ENCODE results near the gene MRPL23. TPM values are rescaled to one million over a fixed set of nuclear protein-coding genes. Genes with fewer than 3 reads are reported as not detected.

The MRPL23 gene
- total and polyA plus RNA-seq, 2 of the 13 experiments (the other 11 are each of a cell fraction or from before 2014, with no cell fraction given): 67.8 to 123 TPM

DNA sequence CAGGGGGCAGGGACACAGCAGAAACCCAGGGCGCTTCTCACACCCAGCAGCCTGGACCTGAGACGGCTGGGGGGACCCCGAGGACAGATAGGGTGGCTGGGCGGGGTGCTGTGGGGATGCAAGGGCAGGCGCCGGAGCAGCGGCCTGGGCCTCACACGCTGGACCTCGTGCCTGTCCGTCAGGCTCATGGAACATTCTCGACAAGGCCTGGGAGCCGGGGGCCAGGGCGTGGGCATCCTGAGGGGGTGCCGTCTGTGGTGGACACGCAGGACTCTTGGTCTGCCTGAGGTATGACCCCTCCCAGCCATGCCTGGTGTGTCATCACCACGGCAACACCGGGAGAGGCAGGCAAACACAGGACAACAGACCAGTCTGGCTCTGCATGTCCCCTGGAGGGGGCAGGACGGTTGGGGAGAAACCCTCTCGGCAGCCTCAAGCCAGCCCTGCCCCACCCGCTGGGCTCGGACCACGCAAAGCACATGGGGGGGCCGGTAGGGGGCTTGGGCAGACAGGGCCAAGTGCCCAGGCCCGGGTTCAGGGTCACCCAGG, 21.4 kb downstream of the MRPL23 start:
- Histone ChIP-seq H3K36me3 (replicated peaks in 1 of 2; ENCODE audit: control insufficient read depth in 1 of 2, insufficient read depth in 2 of 2, low read length in 2 of 2) (no peaks in the 10 kb centered on the region), H3K9ac (ENCODE audit: insufficient read depth, low read depth, low read length) (no peak overlapping the region), H4K20me1 (ENCODE audit: insufficient read depth, low read length) (no peaks in the 10 kb centered on the region), H3K4me2 (ENCODE audit: low read depth, low read length) (no peak overlapping the region), H3K27ac (ENCODE audit: extremely low read length, insufficient read depth, low read length) (no peak overlapping the region), H3K4me3 (replicated peaks in 1 of 3; ENCODE audit: insufficient read depth in 1 of 3, low read depth in 2 of 3, low read length in 3 of 3) (no peak overlapping the region), H2AFZ (ENCODE audit: low read length) (no peak overlapping the region), H3K9me3 (ENCODE audit: low read length) (no peaks in the 10 kb centered on the region), H3K27me3 (ENCODE audit: control insufficient read depth in 1 of 2, insufficient read depth in 2 of 2, low read length in 2 of 2) (no peaks in the 10 kb centered on the region), H3K4me1 (ENCODE audit: insufficient read depth, low read length) (no peaks in the 10 kb centered on the region), H3K79me2 (ENCODE audit: insufficient read depth, low read length) (no peaks in the 10 kb centered on the region)
- ATAC-seq (peak; percentile 67), FAIRE-seq (peak; percentile 70), DNase-seq (ENCODE audit: low spot score) (no peak)
- no CpG with 5 or more reads among the region's 24 CpGs for WGBS (ENCODE audit: low lambda C conversion rate)
- in situ Hi-C loops (cut with HindIII; ENCODE audit: extremely low pct_ligation_motif_present, low pct_unique_long_range_greater_than_20kb): no loop called here
- BruUV-seq (replicated peaks): no TSS peak
- CTCF ChIA-PET (ENCODE audit: low intra/inter-chr PET ratio, low total read pairs): interaction anchor here (1.2 to 2.6 kb wide), 2 partner anchors 155 to 183 kb away, joined by 4 to 24 read pairs; no protein-coding TSS in a partner anchor
- TF ChIP-seq RBFOX2 (IDR thresholded peaks at IDR 0.05; ENCODE audit: low read depth, low read length) (no peak), IRF9 (CRISPR knock-in tag; IDR thresholded peaks at IDR 0.05; ENCODE audit: borderline replicate concordance) (no peak), ZZZ3 (CRISPR knock-in tag; IDR thresholded peaks at IDR 0.05; ENCODE audit: borderline replicate concordance) (no peak), CBX1 (IDR thresholded peaks at IDR 0.05; ENCODE audit: low read depth) (no peak), ZNF678 (CRISPR knock-in tag; IDR thresholded peaks at IDR 0.05) (no peak), SP2 (CRISPR knock-in tag; IDR thresholded peaks at IDR 0.05) (no peak), SOX5 (CRISPR knock-in tag; IDR thresholded peaks at IDR 0.05; ENCODE audit: borderline replicate concordance) (no peak), GATAD2A (CRISPR knock-in tag; IDR thresholded peaks at IDR 0.05) (no peak), FOSL2 (CRISPR knock-in tag; IDR thresholded peaks at IDR 0.05) (no peak)
- TF ChIP-seq, protein P1, sequence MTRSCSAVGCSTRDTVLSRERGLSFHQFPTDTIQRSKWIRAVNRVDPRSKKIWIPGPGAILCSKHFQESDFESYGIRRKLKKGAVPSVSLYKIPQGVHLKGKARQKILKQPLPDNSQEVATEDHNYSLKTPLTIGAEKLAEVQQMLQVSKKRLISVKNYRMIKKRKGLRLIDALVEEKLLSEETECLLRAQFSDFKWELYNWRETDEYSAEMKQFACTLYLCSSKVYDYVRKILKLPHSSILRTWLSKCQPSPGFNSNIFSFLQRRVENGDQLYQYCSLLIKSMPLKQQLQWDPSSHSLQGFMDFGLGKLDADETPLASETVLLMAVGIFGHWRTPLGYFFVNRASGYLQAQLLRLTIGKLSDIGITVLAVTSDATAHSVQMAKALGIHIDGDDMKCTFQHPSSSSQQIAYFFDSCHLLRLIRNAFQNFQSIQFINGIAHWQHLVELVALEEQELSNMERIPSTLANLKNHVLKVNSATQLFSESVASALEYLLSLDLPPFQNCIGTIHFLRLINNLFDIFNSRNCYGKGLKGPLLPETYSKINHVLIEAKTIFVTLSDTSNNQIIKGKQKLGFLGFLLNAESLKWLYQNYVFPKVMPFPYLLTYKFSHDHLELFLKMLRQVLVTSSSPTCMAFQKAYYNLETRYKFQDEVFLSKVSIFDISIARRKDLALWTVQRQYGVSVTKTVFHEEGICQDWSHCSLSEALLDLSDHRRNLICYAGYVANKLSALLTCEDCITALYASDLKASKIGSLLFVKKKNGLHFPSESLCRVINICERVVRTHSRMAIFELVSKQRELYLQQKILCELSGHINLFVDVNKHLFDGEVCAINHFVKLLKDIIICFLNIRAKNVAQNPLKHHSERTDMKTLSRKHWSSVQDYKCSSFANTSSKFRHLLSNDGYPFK (CRISPR knock-in tag; IDR thresholded peaks at IDR 0.05; ENCODE audit: borderline replicate concordance): no peak
- intact Hi-C loops (cut with micrococcal nuclease; ENCODE audit: unreplicated experiment): no loop called here
- POLR2A ChIA-PET: interaction anchor here (1.1 to 26.2 kb wide), 5 partner anchors 11 to 65 kb away, joined by 3 to 720 read pairs (median 5); no protein-coding TSS in a partner anchor

Measured in HepG2 (cell line).